GM21529 (cell line): Measurements from ENCODE around the gene EPHB3.

Source experiments
- ATAC-seq: cut with Tn5 transposase; IDR thresholded peaks from one replicate; pipeline ENCODE4 v1.9.1; 2021; ENCODE audit not compliant: unreplicated experiment

Gene EPHB3

DNA sequence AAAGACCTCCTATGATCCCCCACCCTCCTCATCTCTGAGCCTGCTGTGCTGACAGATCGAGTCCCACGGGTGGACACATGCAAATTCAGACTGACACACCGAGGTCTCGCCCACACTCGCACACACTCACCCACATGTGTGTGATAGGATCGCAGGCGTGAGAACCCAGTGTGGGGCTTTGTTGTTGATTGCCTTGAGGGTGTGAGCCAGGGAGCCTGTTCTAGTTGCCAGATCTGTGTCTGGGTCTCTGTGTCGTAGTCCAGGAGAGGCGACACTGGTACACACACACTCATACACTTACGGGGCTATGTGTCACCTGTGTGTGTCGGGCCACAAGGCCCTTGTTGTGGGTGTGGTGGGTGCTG, 2.0 kb downstream of the EPHB3 start:
- ATAC-seq: no peak

DNA sequence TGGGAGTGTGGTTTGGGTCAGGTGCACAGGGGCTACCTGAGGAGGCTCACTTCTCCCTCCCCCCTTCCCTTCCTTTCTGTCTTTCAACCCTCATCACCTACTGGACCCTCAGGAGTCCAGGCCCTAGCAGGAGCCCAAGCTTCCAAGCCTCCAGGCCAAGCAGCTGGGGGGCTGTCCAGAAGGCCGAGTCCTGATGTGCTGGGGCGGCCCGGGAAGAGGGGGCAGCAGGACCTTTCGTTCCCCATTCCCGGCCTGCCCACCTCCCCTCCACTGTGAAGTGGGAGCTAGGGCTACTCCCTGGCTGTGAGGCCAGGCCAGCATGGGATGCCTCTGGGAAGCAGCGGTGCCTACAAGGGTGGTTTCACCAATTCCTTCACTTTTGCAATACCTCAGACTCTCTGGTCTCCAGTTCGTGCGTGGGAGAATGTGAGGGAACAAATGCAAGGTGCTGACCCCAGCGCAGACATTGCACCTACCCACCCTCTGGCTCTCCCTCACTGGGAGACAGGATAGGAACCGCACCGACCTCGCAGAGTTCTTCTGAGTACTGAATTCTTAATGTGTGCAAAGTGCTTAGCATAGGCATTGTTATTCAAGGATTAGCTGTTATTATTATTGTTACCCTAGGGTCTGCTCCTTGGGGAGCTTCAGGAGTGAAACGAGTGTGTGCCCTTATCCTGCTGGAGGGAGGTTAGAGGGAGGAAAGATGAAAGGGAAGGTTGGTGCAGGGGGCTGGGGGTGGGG, 2.5 kb downstream of the EPHB3 start:
- no peak for ATAC-seq

DNA sequence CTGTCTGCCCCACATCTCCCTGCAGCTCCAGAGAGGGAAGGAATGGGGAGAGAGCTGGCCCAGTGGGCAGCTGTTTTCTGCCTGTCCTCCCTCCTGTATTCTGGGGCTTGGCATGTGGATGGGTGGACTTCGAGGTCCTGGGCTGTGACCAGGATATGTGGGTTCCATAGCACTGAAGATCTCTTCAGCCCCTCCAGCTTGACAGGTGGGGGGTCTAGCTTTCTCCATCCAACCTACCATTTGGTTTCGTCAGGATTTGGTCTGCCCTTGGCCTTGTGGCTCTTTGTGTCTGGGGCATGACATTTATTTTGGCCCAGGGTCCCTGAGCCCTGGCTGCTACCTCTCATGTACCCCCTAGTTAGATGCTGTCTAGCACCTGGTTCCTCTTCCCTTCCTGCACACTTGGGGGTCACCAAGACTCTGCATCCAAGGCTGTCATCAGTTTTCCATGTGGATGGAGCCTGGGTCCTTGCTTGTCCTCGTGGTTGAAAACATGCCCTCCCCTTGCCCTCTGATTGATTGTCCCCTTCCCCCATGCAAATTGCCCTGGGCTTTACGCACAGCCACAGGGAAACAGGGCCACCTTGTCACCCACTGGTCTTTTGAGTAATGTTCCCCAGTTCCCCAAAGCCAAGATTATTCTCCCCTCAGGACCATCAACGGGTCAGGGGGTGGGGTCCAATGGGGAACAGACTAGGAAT, 3.2 kb downstream of the EPHB3 start:
- ATAC-seq: no peak

DNA sequence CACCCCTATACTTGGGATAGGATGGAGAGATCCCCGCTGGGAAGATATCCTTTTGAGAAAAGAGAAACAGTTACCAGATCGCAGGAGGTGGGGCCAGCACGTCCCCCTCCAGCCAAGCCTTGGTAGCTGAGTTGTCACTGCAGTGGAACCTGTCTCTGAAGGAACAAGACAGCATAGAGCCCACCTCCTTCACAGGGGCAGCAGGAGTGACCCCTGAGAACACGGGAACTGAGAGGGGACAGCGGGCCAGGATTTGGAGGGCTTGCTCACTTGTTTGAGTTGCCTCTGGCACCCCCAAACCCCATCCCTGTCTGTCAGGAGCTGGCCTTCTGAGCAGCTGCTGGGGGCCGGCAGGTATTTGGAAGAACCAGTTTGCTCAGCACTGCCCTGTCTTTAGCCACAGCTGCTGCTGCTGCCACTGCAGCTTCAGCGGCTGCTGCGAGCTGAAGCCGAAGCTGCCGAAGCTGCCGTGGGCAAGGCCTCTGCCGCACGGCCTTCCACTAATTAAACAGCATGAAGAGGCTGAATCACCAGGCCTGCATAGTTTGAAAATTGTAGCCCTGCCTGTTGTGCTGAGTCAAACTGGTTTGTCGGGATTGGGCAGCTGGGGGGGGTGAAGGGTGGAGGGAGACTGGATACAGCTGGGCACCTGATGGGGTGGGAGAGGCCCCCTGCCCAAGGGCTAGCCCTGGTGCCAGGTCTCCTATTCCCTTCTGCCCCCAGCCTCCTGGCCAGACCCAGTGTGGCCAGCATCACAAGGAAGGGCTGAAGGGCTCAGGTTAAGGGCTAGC, 4.0 kb downstream of the EPHB3 start:
- no peak for ATAC-seq

DNA sequence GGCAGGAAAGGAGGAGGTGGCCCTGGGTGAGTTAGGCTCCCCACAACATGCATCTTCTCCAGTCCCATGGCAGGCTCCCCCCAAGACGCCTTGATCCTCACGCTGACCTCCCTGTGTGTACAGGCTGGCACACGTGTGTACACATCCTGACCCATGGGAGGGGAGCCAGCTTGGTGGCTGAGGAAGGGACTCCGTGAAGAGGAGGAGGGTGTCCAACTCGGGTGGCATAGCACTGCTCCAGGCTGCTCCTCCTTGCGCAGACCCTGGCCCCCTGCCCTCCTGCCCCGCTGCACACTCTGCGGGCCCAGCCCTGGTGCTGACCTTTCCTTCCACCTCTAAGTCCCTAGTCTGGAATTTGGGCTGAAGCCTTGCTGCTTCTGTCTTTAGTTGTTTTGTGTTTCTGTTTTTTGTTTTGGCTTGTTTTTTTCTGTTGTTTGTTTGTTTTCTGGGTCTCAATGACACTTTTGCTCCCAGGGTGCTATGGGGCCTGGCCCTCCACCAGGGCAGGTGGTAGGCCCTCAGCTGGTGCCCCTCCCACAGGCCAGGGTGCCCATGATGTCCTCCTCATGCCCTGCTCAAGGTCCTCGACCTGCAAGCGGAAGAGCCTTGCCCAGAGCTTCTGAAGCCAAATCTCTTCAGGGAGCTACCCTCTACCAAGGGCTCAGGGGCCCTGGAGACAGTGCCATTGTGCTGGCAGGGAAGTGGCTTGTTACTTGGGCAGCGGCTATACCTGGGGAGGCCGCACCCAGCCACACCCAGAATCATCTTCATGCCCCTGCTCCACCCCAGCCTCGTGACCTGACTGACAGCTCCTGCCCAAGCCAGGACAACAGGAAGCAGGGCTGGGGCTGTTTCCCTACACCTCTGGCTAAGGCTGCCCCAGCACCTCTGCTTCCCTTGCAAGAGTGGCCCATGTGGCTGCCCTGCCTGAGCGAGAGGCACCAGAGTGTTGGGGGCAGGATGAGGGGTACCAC, 5.1 kb downstream of the EPHB3 start:
- ATAC-seq: no peak

DNA sequence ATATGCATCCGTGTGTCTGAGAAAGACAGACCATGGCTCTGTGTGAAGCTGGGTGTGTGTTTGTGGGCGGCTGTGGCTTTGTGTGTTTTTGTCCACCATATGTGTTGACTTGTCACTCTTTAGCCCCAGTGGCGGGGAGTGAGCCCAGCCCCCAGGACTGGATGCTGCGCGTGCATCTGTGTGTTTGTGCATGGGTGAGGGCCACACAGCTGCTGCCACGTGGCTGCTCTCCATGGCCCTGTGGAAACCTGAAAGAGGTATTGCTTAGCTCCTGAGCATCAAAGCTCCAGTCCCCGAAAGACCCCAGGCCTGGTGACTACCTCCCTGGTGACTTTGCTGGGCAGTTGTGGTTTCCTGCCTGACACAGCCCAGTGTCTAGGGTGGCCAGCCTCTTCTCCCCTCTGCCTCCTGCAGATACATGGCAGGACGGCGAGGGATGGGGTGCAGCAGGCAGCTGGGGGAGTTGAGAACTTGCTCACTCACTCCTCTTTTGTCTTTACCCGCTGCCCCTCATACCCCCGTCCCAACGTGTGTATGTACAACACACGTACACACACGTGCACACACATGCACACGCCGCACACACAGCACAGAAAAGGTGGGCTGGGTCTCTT, 6.5 kb downstream of the EPHB3 start:
- no peak for ATAC-seq

DNA sequence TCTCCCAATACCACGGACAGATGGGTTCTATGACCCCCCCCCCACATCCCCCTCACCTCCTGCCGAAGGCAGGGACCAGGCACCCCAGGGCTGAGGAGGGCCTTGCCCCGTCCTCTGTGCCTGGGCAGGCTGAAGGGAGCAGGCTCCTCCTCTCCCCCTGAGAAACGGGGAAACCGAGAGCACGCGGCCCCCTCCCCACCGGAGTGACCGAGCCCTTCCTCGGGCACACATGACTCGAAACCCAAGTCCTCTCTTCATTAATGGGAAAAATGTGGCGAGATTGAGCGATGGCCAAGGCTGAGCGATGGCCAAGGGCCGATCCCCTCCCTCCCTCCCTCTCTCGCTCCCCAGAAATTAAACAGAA, 7.0 kb downstream of the EPHB3 start:
- no peak for ATAC-seq

DNA sequence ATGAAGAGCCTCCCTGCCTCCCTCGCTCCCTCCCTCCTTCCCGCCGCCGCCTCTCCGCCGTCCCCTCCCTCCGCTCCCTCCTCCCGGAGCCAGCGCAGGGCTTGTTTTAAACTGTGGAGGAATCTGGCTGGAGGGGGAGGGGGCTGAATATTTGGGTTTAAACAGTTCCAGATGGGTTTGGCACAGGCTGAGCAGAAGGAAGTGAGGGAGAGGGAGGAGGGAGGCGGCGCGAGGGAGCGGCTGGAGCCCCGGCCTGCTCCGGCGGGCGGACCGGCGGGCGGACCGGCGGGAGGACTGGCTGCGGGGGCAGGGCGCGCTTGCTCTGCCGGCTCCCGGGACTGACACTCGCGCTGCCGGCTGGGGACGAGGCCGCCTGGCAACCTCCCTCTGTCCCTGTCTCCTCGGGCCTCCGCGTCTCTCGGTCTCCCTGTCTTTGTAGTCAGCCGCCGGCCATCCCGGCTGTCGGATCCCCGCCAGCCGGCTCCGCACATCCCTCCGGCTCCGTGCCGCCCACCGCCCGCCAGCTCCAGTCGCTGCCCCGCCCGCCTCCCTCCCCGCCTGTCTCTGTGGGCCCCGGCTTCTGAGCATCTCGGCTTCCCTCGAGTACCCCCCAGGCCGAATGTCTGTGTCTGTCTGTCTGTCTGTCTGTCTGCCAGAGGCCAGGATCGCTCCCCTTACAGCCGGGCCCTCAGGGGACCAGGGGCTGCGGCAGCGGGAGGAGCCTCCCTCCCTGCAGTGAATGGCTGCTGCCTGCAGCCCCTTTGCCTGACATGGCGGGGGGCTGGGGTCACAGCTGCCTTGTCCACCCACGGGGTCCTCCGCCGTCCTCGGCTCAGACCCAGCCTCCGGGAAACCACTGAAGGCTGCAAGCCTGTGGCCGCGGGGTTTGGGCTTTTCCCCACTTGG, 7.6 kb downstream of the EPHB3 start:
- no peak for ATAC-seq

DNA sequence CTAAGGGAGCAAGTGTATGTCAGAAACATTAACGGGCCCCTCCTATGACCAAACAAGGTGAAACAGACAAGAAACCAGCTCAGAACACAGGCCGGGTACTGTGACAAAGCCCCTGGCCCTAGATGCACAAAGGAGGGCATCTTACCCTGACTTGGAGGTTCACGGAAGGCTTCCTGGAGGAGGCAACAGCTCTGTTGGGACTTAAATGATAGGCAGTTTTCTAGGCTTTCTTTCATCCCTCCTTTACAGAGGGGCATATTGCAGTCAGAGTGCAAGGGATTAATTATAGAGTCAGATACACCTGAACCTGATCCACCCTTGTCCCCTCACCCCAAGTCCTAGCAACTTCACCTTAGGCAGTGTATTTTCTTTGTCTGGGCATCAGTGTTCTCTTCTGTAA, 8.4 kb downstream of the EPHB3 start:
- no peak for ATAC-seq

DNA sequence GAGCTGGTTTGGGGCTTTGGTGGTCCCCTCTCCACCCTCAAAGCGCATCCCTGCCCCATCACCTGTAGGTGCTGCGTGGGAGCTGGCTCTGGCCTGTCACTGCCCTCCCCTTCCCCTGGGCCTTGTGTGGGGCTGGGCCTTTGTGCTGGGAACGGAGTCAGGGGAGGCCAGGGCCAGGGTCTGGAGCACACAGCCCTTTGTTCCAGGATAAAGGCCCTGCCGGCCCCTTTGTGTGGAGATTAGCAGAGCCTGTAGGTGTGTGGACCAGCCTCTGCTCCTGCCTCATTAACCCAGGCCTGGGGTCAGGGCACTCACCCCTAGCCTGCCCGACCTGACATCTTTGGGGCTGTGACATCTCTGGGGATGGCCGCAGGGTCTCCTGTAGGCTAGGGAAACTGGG, 8.9 kb downstream of the EPHB3 start:
- no peak for ATAC-seq

DNA sequence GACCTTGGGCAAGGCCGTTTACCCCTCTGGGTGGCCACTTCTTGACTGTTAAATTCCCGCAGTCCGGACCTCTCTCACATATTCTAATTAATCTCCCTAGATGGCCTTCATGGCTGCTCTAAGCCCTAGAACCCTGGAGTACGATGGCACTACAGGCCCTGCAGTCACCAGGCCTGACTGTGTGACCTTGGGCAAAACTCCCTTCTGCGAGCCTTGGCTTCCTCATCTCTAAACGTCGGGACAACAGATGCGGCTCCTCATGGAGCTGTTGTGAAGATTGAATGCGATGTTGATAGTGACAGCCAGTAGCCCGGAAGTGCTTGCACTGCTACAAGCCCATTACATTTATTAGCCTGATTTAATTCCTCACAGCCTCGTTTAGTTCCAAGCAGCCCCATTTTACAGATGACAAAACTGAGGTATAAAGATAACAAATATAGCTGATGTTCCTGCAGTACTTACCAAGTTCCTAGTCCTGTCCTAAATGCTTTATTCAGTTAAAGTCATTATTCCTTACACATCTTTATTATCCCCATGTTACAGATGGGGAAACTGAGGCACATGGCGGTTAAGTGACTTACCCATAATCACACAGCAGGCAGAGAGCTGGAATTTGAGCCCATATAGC, 10.3 kb downstream of the EPHB3 start:
- ATAC-seq: no peak

DNA sequence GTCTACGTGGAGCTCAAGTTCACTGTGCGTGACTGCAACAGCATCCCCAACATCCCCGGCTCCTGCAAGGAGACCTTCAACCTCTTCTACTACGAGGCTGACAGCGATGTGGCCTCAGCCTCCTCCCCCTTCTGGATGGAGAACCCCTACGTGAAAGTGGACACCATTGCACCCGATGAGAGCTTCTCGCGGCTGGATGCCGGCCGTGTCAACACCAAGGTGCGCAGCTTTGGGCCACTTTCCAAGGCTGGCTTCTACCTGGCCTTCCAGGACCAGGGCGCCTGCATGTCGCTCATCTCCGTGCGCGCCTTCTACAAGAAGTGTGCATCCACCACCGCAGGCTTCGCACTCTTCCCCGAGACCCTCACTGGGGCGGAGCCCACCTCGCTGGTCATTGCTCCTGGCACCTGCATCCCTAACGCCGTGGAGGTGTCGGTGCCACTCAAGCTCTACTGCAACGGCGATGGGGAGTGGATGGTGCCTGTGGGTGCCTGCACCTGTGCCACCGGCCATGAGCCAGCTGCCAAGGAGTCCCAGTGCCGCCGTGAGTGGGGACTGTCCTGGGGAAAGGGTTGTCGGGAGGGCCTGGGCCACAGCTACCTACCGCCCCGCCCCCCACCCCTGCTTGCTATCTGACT, 11.2 kb downstream of the EPHB3 start:
- no peak for ATAC-seq

DNA sequence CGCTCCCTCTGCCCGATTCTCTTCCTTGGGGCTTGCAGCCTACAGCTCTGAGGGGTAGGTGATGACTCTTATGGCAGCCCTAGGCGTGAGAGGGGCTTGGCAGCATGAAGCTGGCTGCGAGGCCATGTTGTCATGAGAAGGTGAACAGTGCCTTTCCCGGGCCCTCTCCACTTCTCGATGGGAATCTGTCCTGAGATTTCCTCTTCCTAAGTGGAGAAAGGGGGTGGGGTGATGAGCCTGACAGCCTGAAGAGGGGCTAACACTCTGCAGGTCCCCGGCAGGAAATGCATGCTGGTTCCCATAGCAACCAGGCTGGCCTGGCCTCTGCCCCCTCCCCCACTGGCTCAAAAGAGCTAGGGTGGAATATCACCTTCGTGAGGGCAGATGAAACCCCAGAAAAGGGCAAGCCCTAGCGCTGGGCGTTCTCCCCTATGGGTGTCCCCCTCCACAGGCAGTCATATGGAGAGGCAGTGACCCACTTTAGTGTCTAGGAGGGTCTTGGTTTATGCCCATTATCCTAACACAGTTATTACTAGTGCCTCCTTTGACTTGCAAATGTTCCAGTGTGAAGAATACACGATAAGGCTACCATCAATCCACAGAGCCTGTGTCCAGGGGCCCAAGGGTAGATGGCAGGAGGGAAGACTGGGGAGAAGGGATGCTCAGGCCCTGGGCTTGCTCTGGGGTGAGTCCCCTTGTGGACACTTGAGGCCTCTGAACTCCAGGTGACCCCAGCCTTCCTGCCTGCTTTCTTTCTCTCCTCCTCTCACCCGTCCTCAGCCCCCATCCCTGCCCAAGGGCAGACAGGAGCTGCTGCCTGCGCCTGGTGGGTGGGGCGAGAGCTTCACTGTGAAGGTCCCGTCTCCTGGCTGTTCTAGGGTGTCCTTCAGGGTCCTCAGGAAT, 13.2 kb downstream of the EPHB3 start:
- no peak for ATAC-seq

DNA sequence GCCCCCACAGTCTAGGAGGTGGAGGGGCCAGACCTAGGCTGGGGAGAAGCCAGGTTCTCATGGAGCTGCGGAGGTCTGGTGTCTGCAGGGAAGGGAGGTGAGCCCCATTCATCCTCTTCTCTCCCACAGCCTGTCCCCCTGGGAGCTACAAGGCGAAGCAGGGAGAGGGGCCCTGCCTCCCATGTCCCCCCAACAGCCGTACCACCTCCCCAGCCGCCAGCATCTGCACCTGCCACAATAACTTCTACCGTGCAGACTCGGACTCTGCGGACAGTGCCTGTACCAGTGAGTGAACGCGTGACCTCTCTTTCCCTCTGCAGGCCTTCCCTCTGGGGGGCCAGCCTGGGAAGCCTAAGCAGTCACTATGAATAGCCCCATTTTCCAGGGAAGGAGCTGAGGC, 14.1 kb downstream of the EPHB3 start:
- ATAC-seq: no peak

DNA sequence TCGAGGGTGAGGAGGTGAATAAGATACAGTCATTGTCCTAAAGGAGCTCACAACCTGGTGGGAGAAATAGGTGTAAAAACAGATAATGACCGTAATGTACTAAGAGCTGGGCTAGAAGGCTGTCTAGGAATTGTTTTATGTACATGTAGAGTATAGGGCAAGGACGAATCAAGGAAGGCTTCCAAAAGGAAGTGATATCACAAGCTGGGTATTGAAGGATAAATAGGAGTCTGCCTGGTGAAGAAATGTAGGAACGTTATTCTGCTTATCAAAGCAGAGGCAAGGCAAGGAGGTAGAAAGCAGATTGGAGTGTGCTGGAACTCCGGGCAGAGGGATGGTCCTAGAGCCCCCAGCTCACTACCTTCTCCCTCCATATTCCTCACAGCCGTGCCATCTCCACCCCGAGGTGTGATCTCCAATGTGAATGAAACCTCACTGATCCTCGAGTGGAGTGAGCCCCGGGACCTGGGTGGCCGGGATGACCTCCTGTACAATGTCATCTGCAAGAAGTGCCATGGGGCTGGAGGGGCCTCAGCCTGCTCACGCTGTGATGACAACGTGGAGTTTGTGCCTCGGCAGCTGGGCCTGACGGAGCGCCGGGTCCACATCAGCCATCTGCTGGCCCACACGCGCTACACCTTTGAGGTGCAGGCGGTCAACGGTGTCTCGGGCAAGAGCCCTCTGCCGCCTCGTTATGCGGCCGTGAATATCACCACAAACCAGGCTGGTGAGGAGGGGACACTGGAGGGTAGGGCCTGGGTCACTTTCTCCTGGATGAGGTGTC, 15.1 kb downstream of the EPHB3 start:
- no peak for ATAC-seq

DNA sequence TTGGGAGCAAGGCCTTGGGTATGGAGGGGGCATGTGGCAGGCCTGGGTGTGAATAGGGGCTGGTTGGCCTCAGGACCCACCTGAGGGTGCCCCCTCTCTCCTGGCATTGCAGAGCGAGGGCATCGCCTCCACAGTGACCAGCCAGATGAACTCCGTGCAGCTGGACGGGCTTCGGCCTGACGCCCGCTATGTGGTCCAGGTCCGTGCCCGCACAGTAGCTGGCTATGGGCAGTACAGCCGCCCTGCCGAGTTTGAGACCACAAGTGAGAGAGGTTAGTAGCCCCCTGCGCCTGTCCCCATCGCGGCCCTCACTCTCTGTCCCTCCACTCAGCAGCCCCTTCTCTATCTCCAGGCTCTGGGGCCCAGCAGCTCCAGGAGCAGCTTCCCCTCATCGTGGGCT, 16.0 kb downstream of the EPHB3 start:
- ATAC-seq: no peak

DNA sequence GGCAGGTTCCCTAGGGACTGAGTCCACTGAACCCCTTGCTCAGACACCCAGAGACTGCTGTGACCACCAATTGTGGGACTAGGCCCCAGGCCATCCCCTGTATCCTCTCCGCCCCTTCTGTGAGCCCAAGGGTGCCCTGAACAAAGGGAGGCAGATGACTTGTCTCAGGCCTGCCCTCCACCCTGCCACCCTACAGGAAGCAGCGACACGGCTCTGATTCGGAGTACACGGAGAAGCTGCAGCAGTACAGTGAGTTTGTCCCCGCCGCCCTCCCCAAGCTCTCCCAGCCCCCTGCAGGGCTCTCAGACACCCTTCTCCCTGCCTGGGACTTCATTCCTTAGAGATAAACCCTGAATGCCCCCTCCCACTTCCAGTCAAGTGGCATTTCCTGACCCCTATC, 16.6 kb downstream of the EPHB3 start:
- no peak for ATAC-seq
